ENCODE data around the gene LATS1.
"Not testable (repeated sequence)": the region's sequence is repeated elsewhere in the genome, so short reads cannot be mapped to it uniquely, and the experiment has no call there.

The LATS1 gene

DNA sequence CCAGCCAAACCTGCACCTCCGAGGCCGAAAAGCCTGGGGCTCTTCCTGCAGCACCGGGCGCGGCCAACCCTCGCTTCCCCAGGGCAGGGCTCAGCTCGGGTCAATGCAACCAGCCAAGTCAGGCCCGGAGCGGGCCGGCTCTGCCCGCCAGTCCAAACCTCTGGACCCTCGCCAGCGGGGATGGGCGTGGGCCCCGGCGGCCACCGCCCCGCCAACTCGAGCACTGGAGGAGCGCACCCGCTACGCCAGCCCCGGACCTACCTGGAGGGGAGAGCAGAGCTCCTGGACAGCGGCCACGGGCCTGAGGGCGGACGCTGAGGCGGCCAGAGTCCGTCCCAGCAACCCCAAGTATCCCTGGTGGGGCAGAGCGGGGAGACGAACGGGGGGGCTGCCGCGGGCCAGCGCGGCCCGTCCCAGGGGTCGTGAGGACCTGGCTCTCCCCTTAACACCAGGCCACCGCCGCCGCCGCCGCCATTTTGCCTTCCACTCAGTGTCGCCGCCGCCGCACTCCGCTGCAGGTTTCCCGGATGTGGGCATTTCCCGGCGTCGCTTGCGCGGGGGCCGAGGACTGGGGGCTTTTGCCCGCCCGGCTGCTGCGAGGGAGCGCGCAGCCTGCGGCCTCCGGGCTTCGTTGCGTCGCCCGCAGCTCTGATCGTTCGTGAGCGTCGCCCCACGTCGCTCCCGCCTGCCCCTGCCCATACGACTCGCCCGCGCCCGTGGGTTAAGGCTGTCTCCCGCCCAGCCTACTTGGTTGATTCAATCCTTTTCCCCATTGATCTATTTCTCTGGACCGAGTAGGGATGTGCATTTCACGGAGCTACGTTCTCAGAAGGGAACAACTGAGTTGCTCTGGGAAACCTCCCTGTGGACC, at the start of gene LATS1:
Gene LATS1 (minus strand): TSS at position 514 of the 871 bp plus-strand sequence. CDS start 15,975 bp downstream, outside the sequence.
- Mint-ChIP-seq H3K27ac (peak within 1 kb of the TSS; percentile 99), H3K36me3 (peaks cover 48% of the 10 kb centered on the region)
- DNase-seq (ENCODE audit: low spot score in 2 of 2), result peak; percentile 89 to 97

DNA sequence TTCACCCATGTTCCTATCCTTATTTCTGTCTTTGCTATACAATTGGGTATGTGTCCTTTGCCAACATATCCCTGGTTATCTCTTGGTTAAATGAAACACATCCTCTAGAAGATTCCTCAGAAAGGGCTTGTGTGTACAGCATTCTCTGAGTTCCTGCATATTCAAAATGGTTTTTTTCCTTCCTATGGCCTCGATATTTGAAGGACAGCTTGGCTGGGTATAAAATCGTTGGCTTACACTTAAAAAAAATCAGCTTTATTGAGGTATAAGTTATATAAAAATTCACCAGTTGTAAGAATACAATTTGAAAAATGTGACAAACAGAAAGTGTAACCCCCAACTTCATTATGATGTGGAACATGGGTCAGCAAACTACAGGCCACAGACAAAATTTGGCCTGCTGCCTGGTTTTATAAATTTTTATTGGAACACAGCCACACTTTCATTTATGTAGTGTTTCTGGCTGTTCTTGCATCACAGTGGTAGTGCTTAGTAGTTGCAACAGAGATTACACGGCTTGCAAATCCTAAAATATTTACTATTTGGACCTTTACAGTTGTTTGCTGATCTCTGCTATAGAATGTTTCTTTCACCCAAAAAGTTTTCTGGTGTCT, 48.4 kb upstream of the LATS1 start:
- ATAC-seq (no peak), DNase-seq (ENCODE audit: low spot score in 2 of 2) (no peak)
- H3K9me3 Mint-ChIP-seq, result peaks cover 4% of the 10 kb centered on the region
- peaks cover 5% of the 10 kb centered on the region for H3K4me1 Mint-ChIP-seq
- H3K36me3 Mint-ChIP-seq, result peaks cover 53% of the 10 kb centered on the region
- H3K4me3 Mint-ChIP-seq, result no peak overlapping the region
- H3K27ac Mint-ChIP-seq, result no peak overlapping the region

More for the DNA sequence above, at the start of gene LATS1:
- ATAC-seq, result peak; percentile 96
- Mint-ChIP-seq H3K4me1 (peaks cover 8% of the 10 kb centered on the region), H3K9me3 (no peaks in the 10 kb centered on the region), H3K4me3 (peak within 1 kb of the TSS; percentile 91)

DNA sequence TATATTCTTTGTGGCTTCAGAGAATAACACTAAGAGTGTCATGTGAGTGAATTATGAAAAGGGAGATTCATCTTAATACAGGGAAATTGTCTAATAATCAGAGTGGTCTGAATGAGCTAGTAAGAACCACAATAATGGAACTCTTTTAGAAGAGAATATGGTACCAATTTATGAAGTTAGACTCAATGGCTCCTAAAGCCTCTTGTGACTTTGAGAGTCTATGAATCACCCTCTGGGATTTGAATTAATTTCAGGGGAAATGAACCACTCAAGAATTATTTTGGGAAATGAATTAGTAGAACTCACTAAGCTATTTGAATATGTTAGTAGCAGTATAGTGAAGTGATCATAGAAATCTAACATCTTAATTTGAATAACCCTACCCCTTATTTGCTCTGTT, 46.0 kb upstream of the LATS1 start:
- H3K27ac Mint-ChIP-seq, result no peak overlapping the region
- no peak for ATAC-seq
- H3K36me3 Mint-ChIP-seq, result peaks cover 54% of the 10 kb centered on the region
- H3K9me3 Mint-ChIP-seq, result peaks cover 4% of the 10 kb centered on the region
- peaks cover 6% of the 10 kb centered on the region for H3K4me1 Mint-ChIP-seq
- no peak overlapping the region for H3K4me3 Mint-ChIP-seq
- no peak for DNase-seq (ENCODE audit: low spot score in 2 of 2)

DNA sequence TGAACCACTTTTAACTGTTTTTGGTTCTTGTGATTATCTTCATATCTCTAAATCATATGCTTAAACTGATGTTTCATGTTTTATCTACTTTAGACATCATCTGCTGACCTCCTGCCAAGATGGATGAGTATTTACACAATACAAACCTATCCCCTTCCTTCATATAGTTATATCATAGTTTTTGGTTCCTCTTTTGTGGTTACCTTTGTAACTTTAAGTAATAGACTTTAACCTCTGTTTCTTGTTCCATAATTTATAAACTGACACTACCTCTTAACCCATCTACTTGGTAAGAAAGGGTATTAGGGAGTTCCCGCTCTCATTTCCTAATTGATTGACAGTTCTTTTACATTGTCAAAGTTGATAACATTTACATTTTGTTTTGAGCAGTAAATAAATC, 43.5 kb upstream of the LATS1 start:
- no peak overlapping the region for H3K27ac Mint-ChIP-seq
- ATAC-seq, result no peak
- H3K9me3 Mint-ChIP-seq, result peaks cover 4% of the 10 kb centered on the region
- H3K4me3 Mint-ChIP-seq, result no peak overlapping the region
- peaks cover 37% of the 10 kb centered on the region for H3K36me3 Mint-ChIP-seq
- peaks cover 6% of the 10 kb centered on the region for H3K4me1 Mint-ChIP-seq
- no peak for DNase-seq (ENCODE audit: low spot score in 2 of 2)

DNA sequence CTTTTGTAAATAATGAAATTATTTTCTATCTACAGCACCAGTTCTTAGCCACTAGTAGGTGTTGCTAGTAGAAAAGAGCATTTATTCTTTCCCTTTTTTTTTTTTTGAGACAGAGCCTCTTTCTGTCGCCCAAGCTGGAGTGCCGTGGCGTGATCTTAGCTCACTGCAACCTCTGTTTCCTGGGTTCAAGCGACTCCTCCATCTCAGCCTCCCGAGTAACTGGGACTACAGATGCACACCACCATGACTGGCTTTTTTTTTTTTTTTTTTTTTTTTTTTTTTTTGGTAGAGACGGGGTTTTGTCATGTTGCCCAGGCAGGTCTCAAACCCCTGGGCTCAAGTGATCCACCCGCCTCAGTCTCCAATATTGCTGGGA, 38.3 kb upstream of the LATS1 start:
- DNase-seq (ENCODE audit: low spot score in 2 of 2) (no peak), ATAC-seq (no peak)
- H3K27ac Mint-ChIP-seq, result no peak overlapping the region
- no peak overlapping the region for H3K4me3 Mint-ChIP-seq
- peaks cover 12% of the 10 kb centered on the region for H3K4me1 Mint-ChIP-seq
- no peaks in the 10 kb centered on the region for H3K9me3 Mint-ChIP-seq
- H3K36me3 Mint-ChIP-seq, result peaks cover 28% of the 10 kb centered on the region

DNA sequence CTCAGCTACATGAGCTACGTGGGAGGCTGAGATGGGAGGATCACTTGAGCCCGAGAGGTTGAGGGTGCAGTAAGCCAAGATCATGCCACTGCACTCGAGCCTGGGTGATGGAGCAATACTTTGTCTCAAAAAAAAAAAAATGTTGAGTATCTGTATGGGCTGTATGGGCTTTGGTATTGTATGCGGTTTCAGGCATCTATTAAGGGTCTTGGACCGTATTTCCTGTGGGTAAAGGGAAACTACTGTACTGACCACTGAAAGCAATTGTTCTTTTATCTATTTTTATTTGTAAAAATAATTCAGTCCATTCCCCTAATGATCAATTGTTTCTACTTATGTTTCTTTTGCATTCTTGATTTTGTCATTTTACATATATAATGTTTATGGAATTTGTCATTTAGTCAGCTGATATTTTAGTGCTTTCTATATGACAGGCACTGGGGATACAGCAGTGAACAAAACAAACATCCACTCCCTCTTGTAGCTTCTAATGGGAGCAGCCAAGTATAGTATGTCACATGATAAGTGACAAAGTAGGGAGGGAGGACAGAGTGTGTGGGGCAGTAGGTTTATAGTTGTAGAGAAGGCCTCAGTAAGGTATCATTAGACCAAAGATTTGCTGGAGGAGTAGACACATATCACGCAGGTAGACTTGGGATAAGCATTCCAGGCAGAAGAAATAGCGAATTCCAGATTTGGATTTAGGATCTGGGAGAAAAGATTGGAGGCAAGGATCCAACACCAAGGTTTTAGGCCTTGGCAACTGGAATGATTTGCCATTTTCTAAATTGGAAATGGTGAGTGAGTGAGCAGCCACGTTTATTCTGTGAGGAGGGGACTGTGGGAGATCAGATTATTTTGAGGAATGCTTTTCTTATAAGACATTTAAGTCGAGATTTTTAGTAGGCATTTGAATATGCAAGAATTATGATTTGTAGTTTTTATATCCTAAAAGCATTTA, 37.7 kb upstream of the LATS1 start:
- H3K9me3 Mint-ChIP-seq, result no peaks in the 10 kb centered on the region
- H3K4me1 Mint-ChIP-seq, result peaks cover 15% of the 10 kb centered on the region
- H3K36me3 Mint-ChIP-seq, result peaks cover 31% of the 10 kb centered on the region
- H3K27ac Mint-ChIP-seq, result no peak overlapping the region
- no peak overlapping the region for H3K4me3 Mint-ChIP-seq
- DNase-seq (ENCODE audit: low spot score in 2 of 2) (no peak), ATAC-seq (no peak)

DNA sequence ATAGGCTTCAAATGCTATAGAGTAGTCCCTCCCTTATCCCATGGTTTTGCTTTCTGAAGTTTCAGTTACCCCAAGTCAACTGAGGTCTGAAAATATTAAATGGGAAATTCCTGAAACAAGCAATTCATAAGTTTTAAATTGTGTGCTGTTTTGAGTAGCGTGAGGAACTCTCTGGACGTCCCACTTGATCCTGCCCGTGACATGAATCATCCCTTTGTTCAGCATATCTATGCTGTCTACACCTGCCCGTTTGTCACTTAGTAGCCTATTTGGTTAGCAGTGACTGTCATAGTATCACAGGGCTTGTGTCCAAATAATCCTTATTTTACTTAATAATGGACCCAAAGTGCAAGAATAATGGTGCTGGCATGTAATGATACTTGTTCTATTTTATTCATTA, 36.6 kb upstream of the LATS1 start:
- no peak for DNase-seq (ENCODE audit: low spot score in 2 of 2)
- ATAC-seq, result no peak
- Mint-ChIP-seq H3K9me3 (no peaks in the 10 kb centered on the region), H3K27ac (no peak overlapping the region), H3K4me1 (peaks cover 11% of the 10 kb centered on the region), H3K4me3 (no peak overlapping the region), H3K36me3 (peaks cover 28% of the 10 kb centered on the region)

DNA sequence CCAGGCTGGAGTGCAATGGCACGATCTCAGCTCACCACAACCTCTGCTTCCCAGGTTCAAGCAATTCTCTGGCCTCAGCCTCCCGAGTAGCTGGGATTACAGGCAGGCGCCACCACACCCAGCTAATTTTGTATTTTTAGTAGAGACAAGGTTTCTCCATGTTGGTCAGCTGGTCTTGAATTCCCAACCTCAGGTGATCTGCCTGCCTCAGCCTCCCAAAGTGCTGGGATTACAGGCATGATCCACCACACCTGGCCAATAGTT, 35.4 kb upstream of the LATS1 start:
- not testable (repeated sequence) for H3K27ac Mint-ChIP-seq; DNase-seq (ENCODE audit: low spot score in 2 of 2); H3K4me3 Mint-ChIP-seq; H3K9me3 Mint-ChIP-seq; ATAC-seq
- Mint-ChIP-seq H3K4me1 (peaks cover 11% of the 10 kb centered on the region), H3K36me3 (peaks cover 20% of the 10 kb centered on the region)

DNA sequence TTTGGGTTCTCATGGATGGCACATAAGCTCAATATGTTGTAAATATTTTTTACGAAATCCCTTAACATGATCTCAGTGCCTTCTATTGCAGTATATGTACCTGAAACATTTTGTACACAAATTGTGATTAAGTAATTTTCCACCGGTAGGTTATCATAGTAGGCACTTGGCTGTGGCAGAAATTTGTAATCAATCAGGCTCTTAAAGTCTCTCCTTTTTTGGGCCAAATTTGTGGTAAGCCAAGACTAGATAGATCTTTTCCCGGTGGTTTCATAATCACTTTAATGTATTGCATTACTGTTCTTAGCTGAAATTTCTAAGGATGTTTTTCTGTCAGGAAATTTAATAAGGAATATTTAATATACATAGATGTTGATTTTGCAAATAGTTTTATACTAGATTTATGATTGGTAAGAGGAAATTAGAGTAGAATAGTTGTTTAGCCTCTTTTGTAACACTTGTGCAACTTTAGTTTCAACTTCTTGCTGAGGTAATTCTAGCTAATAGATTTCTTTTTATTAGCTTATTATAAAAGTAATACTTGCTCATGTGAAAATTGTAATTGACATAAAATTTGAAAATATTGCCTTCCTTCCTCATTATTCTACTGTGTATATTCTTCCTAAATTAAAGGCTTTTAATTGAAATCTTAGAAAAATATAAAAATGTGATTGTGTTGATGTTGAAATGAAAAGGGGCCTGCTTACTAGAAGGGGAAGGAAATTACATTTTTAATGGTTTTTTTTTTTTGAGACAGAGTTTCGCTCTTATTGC, 34.9 kb upstream of the LATS1 start:
- ATAC-seq, result no peak
- H3K4me3 Mint-ChIP-seq, result no peak overlapping the region
- H3K9me3 Mint-ChIP-seq, result no peaks in the 10 kb centered on the region
- DNase-seq (ENCODE audit: low spot score in 2 of 2), result no peak
- H3K4me1 Mint-ChIP-seq, result peaks cover 11% of the 10 kb centered on the region
- H3K27ac Mint-ChIP-seq, result no peak overlapping the region
- peaks cover 20% of the 10 kb centered on the region for H3K36me3 Mint-ChIP-seq

DNA sequence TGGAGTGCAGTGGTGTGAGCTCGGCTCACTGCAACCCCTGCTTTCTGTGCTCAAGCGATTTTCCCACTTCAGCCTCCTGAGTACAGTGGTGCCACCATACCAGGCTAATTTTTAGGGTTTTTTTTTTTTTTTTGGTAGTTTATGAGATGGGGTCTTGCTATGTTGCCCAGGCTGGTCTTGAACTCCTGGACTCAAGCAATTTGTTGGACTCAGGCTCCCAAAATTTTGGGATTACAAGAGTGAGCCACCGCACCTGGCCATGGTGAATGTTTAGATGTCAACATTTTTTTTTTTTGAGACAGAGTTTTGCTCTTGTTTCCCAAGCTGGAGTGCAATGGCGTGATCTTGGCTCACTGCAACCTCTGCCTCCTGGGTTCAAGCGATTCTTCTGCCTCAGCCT, 34.0 kb upstream of the LATS1 start:
- ATAC-seq; H3K9me3 Mint-ChIP-seq; H3K4me3 Mint-ChIP-seq; DNase-seq (ENCODE audit: low spot score in 2 of 2); H3K27ac Mint-ChIP-seq: not testable (repeated sequence)
- H3K36me3 Mint-ChIP-seq, result peaks cover 24% of the 10 kb centered on the region
- peaks cover 13% of the 10 kb centered on the region for H3K4me1 Mint-ChIP-seq

DNA sequence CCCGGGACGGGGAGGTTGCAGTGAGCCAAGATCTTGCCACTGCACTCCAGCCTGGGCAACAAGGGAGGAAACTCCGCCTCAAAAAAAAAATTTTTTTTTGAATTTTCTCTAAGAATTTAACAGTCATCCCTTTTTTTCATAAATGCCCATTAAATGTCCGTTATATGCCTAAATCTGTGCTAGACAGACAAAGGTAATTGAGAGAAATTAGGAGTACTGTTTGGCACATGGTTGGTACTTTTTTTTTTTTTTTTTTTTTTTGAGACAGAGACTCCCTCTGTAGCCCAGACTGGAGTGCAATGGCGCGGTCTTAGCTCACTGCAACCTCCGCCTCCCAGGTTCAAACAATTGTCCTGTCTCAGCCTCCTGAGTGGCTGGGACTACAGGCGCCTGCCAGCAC, 33.3 kb upstream of the LATS1 start:
- H3K36me3 Mint-ChIP-seq, result peaks cover 25% of the 10 kb centered on the region
- peaks cover 20% of the 10 kb centered on the region for H3K4me1 Mint-ChIP-seq
- no peaks in the 10 kb centered on the region for H3K9me3 Mint-ChIP-seq
- peak overlapping the region; percentile 89 for H3K27ac Mint-ChIP-seq
- peak overlapping the region; percentile 84 for H3K4me3 Mint-ChIP-seq
- no peak for DNase-seq (ENCODE audit: low spot score in 2 of 2)
- ATAC-seq, result no peak

DNA sequence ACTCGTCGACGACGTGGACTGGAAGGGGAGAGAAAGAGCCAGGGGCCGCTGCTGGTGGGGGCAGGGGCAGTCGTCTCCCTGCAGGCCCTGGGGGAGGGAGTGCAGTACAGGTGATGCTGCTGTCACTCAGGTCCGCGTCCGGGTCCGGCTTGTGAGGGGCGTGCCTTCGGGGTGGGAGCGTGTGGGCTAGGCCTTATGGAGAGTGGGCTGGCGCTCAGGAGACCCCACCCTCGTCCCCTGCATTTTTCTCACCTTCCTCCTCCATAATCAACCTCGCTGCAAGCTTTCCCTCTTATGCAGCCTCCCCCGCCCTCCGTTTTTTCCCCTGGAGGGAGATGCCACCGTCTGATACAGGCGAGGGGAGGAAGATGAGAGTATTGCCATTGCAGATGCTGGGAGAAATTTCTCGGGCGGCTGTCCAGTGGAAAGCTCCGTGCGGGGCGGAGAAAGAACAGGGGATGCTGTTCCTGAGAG, 32.3 kb upstream of the LATS1 start:
- DNase-seq (ENCODE audit: low spot score in 2 of 2), result peak; percentile 37 to 83
- peak overlapping the region; percentile 84 for H3K4me3 Mint-ChIP-seq
- H3K9me3 Mint-ChIP-seq, result no peaks in the 10 kb centered on the region
- H3K36me3 Mint-ChIP-seq, result peaks cover 26% of the 10 kb centered on the region
- peak; percentile 59 for ATAC-seq
- peak overlapping the region; percentile 89 for H3K27ac Mint-ChIP-seq
- H3K4me1 Mint-ChIP-seq, result peaks cover 14% of the 10 kb centered on the region

DNA sequence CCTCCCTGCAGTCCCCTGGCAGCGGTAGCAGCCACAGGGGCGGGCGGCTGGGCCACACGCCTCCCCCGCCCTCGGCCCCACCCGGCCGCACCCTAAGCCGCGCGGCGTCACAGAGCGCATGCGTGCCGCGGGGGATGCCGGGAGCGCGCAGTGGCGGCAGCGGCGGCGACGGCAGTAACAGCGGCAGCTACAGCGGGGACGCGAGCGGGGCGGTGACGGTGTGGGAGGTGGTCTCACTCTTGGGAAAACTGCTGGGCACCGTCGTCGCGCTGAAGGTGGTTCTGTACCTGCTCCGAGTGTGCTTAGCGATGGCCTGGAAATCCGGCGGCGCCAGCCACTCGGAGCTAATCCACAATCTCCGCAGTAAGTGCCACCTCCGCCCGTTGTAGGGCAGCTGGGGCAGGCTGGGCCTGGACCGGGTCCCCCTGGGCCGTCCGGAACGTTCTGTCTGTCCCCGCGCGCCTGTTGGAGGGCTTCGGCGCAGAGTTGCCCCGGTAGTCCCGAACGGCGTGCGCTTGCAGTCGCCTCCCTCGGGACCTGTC, 31.8 kb upstream of the LATS1 start, which contains the start of gene PCMT1:
Gene PCMT1 (plus strand): TSS at position 148 of the 542 bp plus-strand sequence. CDS start 161 bp downstream, at position 309.
- H3K4me1 Mint-ChIP-seq, result peaks cover 14% of the 10 kb centered on the region
- H3K4me3 Mint-ChIP-seq, result peak within 1 kb of the TSS; percentile 84
- DNase-seq (ENCODE audit: low spot score in 2 of 2), result peak; percentile 95 to 97
- ATAC-seq, result peak; percentile 91
- peak within 1 kb of the TSS; percentile 89 for H3K27ac Mint-ChIP-seq
- peaks cover 27% of the 10 kb centered on the region for H3K36me3 Mint-ChIP-seq
- no peaks in the 10 kb centered on the region for H3K9me3 Mint-ChIP-seq

DNA sequence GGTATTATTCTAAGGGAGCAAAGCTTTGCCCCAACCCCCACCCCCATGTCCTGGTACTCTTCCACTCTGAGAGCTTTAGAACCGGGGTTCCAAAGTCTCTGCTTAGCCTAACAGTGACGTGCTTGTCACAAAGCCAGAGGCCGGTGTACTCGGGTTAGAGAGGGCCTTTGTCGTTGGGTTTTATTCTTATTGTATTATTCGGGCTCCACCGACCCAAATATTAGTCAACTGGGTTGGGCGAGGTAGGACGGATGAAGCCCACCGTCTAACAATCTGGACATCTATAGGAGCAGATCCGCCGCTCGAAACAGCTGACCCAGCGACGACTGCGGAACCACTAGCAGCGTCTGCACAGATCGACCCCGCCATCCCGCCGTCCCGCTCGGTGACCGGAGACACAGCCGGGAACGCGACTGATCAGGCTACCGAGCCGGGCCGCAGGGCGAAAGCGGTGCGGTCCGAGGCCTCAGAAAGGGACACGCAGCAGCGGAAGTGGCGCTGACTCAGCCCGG, 31.2 kb upstream of the LATS1 start:
- not testable (repeated sequence) for H3K9me3 Mint-ChIP-seq; DNase-seq (ENCODE audit: low spot score in 2 of 2)
- peak; percentile 17 for ATAC-seq
- H3K4me3 Mint-ChIP-seq, result peak overlapping the region; percentile 84
- peaks cover 14% of the 10 kb centered on the region for H3K4me1 Mint-ChIP-seq
- H3K36me3 Mint-ChIP-seq, result peaks cover 32% of the 10 kb centered on the region
- H3K27ac Mint-ChIP-seq, result peak overlapping the region; percentile 89
